Peyer's patch (tissue), 4 donors: ENCODE results near the gene ZNF337.

Source experiments
- CTCF ChIP-seq, 6 experiments: fragments of 450-650 bp in 4 of 6; fragments of 200-600 bp in 2 of 6; sonication (generic) in 1 of 6; IDR thresholded peaks; one replicate each; pipeline ENCODE4 v1.5.1; 2017 to 2019; ENCODE audit warnings: antibody characterized with exemption in 6 of 6, mild to moderate bottlenecking in 3 of 6, moderate library complexity in 1 of 6
- POLR2A ChIP-seq, 2 donors: fragments of 450-650 bp; IDR thresholded peaks; one replicate each; pipeline ENCODE4 v1.5.1; 2017; ENCODE audit warnings: antibody characterized with exemption in 2 of 2, mild to moderate bottlenecking in 2 of 2, moderate library complexity in 2 of 2

GRCh38 chr20:25741088-25741487 is 44.4 kb upstream of the ZNF337 start:
- TF ChIP-seq CTCF (IDR thresholded peaks at IDR 0.05) (no peak), POLR2A (IDR thresholded peaks at IDR 0.05) (no peak)
